ENCODE data around the gene RASGEF1C.
"Not testable (repeated sequence)": the region's sequence is repeated elsewhere in the genome, so short reads cannot be mapped to it uniquely, and the experiment has no call there.

Gene RASGEF1C

DNA sequence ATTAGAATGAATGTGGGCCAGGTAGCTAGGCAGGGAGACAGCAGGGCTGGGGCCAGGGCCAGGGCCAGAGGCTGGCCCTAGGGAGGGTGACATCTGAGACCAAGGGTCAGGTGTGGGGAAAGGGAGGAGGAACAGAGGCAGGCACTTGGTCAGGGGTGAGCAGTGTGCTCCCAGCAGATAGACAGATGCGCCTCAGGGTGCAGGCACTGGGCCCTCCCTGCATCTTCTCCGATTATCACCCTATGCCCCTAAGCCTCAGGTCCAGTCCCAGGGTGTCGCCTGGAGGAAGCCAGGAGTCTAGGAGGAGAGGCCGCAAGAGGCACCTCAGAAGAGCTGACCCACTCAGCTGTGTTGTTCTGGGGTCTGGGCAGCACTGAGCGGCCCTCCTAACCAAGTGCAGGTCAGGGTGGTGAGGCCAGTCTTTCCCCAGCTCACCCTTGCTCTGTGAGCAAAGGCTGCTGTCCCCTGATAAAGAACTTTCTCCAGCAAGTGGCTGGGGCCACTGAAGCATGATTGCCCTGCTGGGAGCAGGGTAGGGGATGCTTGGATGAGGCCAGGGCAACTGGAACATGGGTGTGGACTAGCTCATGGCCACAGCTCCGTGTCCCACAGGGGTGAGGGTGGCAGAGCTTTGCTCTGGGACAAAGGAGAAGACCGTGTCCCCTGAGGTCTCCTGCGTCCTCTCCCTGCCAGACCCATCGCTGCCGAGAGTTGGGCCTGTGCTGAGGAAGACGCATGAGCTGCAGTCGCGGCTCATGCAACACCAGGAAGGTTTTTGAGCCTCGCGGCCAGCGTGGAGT lies 2.1 kb upstream of the RASGEF1C start:
- no peak for DNase-seq (ENCODE audit: low spot score)

DNA sequence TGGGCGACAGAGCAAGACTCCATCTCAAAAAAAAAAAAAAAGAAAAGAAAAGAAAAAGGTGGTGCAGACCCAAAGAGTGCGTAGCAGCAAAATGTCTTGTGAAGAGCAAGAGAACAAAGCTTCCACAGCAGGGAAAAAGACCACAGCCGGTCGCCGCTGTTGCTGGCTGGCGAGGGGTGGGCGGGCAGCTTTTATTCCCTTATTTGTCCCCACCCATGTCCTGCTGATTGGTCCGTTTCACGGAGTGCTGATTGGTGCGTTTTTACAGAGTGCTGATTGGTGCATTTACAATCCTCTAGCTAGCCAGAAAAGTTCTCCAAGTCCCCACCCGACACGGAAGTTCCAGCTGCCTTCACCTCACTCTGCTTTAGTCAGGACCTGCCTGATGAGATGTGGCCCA lies 1.1 kb upstream of the RASGEF1C start:
- DNase-seq (ENCODE audit: low spot score) = not testable (repeated sequence)

DNA sequence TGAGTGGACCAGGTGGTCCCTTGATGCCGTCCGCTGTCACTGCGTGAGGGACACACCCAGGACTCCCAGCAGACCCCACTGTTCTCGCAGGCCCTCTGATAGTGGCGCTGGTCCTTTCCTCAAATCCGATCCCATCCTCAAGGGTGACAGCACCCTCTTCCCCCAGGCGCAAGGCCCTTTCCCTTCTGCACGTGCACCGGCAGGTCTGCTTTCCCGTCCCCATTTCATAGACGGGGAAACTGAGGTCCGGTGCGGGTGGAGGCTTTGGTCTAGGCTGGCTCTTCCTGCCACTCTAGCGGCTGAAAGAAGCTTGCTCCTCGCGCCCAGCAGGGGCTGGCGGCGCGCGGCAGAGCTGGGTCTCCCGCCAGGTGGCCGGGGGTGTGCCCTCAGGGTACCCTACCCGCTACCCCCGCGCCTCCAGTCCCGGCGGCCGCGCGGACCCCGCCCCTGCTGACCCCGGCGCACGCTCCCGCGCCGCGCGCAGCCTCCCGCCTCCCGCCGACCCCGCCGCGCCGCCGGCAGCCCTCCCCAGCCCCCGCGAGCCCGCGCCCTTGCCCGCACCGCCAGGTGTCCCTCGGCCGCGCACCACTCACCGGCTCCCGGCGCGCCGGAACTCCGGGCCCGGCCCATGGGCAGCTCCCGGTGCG lies 453 bp downstream of the RASGEF1C start:
- DNase-seq (ENCODE audit: low spot score) = no peak

DNA sequence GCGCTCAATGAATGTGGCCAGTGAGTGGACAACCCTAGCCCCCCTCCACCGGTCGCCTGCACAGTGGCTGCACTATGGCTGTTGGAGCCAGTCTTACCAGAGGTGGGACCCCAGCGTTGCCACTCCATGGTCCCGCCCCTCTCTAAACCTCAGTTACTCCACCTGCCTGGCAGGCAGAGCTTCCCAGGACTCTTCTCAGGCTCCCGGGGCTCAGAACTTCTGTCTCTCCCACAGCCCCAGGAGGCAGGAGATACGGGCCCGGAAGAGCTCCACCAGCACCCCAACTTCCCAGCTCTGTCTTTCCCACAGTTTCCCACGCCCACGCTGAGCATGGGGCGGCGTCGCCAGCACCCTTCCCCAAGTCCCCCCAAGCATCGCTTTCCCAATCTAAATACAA lies 975 bp downstream of the RASGEF1C start:
- no peak for DNase-seq (ENCODE audit: low spot score)

DNA sequence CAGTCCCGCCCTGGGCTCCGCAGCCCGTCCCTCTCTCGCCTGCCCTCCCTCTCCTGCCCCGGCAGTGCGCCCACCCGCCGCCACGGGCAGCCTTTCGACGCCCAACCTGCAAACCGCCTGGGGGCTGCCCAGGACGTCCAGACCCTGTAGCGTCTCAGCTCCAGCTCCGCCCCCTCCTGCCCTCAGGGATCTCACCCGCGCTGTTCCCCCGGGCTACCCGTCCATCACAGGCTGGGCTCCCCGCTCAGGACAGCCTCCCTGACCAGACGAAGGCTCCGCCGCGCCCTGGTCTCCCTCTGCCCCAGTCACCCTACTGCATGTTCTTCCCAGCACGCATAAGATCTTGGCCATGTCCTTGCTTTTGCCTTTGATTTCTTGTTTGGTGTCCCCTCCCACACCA lies 1.4 kb downstream of the RASGEF1C start:
- no peak for DNase-seq (ENCODE audit: low spot score)

DNA sequence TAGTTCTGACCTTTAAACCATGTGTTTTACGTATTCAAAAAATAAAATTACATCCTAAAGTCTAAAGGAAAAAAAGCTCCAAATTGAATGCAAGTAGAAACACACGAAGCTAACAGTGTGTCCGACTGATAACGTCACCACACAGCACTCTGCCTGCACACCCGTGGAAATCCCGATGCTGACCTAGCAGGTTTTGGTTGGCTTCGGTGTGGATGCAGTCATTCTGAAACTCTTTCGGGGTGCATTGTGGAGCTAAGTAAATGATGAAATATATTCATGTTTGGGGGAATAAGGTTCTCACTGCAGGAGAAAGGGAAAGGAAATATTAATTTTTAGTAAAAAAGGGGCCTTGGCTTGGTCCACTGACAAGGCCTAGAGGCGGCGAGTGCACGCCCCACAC lies 2.0 kb downstream of the RASGEF1C start:
- DNase-seq (ENCODE audit: low spot score) = no peak

DNA sequence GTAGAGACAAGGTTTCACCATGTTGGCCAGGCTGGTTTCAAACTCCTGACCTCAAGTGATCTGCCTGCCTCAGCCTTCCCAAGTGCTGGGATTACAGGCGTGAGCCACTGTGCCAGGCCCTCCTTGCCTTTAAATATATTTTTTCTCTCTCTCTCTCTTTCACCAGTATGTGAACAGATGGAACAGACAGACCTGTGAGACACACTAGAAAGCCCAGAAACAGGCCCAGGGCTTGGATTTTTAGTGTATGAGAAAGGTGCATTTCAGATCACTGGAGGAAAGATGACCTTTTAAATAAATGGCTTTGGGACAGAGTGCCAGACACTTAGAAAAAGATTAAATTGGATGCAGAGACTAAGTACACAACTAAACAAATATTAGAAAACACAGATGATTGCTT lies 3.1 kb downstream of the RASGEF1C start:
- no peak for DNase-seq (ENCODE audit: low spot score)

DNA sequence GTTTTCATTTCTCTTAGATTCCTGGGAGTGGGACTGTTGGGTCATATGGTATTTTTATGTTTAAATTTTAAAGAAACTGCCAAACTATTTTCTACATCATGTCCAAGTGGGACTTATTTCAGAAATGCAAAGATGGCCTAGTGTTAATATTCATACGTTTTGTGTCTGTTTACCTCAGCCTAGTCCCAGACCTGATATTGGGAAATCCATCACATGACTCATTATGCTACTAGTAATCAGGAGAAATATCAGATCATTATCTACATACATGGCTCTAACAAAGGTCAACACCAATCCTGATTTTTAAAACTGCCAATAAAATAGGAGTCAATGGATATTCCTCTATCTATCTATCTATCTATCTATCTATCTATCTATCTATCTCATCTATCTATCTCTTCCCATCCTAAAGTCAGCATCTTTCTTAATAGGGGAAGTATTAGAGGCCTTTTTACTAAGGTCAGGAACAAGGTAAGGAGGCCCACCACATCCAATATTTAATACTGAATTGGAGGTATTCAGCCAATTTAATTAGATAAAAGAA lies 4.7 kb downstream of the RASGEF1C start:
- DNase-seq (ENCODE audit: low spot score) = no peak

DNA sequence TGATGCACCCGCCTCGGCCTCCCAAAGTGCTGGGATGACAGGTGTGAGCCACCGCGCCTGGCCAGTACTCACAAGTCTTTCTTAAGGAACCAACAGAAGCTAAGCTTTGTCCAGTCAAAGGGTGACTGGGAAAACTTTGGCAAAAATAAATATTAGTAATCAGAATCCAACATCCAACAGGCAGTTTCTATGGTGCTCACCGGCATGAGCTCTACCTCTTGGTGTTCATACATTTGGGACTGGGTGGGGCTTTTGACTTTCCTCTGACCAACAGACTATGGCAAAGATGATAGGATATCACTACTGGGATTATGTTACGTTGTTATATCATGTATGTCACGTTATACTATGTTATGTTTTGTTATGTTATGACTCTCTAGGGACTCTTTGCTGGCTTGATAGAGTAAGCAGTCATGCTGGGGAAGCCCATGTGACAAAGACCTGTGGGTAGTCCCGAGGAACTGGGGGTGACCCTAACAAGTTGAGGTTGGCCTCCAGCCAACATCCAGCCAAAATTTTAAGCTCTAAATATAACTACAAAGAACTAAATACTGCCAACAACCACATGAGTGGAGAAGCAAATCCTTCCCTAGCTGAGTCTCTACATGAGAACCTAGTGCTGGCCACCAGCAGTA lies 6.0 kb downstream of the RASGEF1C start:
- no peak for DNase-seq (ENCODE audit: low spot score)

DNA sequence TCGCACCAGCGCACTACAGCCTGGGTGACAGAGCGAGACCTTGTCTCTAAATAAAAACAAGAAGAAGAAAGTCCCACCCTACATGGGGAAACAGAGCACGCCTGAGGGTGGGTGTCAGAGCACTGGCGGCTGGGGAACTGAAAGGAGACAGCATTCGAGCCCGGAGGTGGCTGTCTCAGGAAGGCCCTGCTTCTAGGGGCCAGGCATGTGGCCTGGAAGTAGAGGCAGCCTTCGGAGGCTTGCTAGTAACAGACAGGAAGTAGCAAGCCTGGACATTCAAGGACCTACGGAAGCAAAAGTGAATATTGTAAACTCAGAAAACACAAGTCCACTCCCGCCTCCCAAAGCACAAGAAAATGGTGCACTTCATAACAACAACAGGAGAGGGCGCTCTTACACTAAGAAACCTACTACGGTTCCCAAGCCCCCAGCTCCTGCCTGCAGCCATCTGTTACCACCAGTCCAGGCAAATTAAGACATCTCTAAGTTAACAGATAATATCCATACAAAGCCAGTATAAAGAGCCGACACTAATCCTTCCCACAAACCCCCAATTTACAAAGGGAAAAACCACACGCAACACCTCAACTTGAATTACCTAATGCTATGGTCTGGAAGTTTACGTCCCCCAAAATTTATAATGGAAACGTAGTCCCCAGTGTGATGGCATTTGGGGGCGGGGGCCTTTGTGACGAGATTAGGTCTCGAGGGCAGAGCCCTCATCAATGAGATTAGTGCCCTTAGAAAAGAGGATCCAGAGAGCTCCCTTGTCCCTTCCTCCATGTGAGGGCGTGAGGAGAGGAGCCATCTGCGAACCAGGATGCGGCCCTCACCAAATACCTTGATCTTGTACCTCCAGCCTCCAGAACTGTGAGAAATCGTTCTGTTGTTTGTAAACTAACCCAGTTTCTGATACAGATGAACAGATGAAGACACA lies 7.7 kb downstream of the RASGEF1C start:
- no peak for DNase-seq (ENCODE audit: low spot score)

DNA sequence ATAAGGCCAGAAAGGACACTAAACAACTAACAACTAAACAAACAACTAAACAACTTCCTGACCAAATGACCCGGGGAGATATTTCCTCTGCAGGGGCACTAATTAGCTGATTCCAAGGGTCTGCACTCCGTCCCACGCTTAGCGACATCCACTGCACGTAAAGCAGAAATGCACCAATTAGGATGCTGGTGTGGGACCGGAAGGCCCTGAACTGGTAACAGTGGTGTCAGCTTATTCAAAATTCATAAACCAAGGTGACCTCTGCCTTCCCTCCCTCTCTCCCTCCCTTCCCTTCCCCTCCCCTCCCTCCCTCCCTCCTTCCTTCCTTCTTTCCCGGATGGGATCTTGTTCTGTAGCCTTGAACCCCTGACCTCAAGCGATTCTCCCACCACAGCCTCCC lies 9.6 kb downstream of the RASGEF1C start:
- DNase-seq (ENCODE audit: low spot score) = no peak

DNA sequence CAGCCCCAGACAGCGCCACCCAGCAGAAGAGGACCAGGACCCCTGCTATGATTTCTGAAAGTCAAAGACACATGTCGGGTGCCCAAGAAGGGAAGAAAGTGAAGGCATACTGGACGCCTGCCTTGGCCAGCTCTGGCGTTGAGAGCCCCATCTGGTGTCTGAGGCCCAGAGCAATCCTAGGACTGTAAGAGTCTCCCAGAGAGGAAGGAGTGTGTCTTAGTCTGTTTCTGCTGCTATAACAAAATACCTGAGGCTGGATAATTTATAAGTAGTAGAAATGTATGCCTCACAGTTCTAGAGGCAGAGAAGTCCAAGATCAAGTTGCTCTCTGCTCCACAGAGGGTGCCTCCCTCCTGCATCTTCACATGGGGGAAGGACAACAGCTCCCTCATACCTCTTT lies 10.8 kb downstream of the RASGEF1C start:
- DNase-seq (ENCODE audit: low spot score) = no peak

DNA sequence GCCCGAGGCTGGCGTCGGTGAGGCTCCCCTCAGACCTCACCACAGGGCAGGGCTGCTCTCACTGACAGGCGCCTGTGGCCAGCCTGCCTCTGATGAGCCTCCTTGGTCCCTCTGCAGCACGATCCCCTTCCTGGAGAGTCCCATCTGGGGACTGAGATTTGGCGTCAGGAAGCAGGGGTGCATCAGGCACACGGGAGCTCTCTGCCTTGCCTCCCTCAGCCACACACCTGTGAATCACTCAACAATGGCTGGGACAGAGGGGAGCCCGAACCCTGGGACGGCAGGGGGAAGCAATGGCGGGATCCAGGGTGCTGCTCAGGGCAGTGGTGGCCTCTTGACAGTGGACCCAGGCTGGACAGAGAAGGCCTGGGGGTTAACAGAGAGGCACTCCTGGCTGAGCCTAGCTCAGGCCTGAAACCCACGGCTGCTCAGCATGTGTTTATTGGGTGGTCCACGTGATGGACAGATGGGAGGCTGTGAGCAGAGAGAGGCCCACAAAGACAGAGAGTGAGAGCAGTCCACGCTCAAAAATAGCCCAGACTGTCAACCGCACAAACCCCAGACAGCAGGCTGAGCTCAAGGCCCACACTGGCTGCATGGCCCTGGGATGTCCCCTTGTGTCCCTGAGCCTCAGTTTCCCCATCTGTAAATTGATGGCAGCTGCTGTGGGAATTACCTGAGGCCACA lies 11.9 kb downstream of the RASGEF1C start:
- DNase-seq (ENCODE audit: low spot score) = no peak

DNA sequence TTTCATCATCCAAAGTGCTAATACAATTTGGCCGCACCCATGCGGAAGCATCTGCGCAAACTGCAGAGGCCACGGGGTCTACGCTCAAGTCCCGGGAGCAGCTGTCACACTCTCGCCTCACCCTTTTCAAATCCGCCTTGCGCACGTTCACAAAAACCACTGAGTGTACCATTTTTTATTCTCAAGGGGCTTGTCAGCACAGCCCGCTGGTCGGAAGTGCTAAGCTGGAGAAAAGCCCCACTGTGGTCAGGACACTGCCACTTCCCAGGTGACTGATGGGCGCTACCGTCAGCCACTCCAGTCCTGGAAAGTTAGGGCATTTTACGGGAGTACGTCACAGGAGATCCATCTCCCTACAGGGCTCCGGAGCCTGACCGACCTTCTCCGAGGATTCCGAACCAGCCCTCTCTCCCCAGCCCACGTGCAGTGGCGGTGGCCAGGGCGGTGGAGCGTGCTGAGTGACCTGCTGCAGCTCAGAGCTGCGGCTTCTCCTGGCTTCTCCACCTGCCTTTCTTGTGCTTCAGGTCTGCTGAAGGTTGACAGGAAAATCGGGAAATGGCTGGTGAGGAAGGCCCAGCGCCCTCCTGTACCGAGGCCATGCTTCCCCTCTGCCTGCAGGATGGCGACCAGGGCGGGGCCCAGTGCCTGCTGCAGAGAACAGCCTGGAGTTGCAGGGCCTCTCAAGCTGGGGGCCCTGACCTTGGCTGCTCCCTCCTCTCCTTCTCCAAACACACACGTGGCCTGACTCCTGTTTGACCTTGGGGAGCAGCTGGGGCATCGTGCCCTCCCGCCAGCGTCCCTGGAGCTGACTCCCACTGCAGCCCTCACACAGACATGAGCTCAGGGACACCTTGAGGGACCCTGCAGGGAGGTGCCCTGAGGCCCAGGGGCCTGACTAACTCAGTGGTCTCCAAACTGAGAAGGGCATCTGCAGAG lies 14.3 kb downstream of the RASGEF1C start:
- no peak for DNase-seq (ENCODE audit: low spot score)

DNA sequence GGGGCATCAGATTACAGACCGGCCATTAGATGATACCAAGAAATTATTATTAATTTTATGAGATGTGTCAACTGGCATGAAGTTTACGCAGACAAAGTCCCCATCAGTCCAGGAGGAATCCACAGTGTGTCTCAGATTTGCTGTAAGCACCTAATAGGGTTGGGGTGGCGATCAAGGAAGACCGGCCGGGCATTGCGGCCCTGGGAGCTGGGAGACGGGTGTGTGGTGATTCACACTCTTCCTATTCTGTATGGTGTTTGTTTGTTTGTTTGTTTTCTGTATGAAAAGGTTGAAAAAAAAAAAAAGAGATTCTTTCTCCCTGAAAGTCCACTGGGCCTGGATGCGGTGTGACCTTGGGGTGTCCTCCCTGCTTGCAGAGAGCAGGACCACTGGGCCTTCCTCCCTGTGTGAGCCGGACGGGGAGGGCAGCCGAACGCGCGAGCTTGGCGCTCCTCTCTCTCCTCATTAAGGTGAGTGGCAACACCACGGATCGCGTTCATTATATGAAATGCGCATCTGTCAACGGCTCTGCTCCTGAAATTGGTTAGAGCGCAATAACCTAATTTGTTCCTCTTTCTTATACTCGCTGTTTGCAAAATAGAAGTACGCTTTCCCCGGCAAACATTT lies 15.1 kb downstream of the RASGEF1C start:
- DNase-seq (ENCODE audit: low spot score) = no peak

DNA sequence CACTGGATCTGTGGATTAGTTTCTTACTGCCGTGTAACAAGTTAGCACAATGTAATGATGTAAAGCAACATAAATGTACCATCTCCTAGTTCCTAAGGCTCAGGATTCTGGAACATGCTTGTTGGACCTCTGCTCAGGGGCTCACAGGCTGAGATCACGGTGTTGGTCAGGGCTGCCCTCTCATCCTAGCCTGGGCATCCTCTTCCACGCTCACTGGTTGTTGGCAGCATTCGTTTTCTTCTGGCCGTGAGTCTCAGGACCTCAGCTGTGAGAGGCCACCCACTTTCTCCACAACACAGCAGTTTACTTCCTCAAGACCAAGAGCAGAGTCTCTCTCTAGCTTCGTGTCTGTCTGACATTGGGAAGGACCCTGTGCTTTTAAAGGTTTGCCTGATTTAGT lies 17.3 kb downstream of the RASGEF1C start:
- DNase-seq (ENCODE audit: low spot score) = no peak

DNA sequence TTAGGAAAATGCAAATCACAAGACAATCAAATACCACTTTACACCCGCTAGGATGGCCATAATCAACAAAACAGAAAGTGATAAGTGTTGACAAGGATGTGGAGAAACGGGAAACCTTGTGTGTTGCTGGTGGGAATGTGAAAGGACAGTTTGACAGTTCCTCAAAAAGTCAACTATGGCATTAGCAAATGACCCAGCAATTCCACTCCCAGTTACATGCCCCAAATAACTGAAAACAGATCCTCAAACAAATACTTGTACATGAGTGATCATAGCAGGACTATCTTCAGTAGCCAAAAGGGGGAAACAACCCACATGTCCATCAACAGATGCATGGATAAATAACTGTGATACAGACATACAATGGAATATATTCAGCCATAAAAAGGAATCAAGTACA lies 21.2 kb downstream of the RASGEF1C start:
- no peak for DNase-seq (ENCODE audit: low spot score)

DNA sequence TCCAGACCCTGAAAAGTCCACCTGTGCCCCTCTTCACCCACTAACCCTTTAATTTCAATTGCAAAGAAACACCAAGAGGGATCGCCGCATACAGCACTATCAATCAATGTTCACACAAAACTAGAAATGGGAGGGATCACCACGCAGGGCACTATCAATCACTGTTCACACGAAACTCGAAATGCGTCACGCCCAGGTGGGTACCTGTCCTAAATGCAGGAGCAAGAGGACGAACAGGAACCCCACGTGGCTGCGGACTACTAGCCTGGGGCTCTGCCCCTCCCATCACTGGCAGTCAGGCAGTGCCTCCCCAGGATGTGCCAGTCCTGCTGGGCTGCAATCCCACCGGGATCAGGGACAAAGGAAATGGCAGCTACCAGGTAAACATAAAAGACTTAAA lies 28.2 kb downstream of the RASGEF1C start:
- no peak for DNase-seq (ENCODE audit: low spot score)

DNA sequence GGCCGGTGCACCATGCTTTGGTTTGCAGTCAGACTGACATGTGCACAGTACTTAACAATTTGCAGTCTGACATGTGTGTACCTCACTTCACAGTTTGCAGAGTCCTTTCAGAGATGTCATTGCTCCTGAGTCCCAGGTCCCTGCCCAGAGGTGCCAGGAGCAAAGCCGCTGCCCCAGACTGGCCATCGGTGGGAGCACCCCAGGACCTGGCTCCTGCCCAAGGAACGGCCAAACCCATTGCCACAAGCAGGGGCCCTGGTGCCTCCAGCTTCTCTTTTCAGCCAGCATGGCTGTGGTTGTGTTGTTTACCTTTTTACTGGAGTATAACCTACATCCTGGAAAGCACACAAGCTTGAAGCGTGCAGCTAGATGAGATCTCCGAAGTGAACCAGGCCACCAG lies 28.6 kb downstream of the RASGEF1C start:
- DNase-seq (ENCODE audit: low spot score) = no peak

Data from pons (tissue), 1 donor.